Ovary (tissue), 9 donors: ENCODE measurements around the gene FXYD5. TPM values are rescaled to one million over a fixed set of nuclear protein-coding genes. Genes with fewer than 3 reads are reported as not detected.

Source experiments
- DNase-seq, 5 donors: peaks; one replicate each; pipeline ENCODE4 v3.0.0-alpha.2; 2019 to 2020
- H3K27ac ChIP-seq, 2 donors: fragments of 200-600 bp; one replicate each; pipeline versions ENCODE4 v1.5.1 to v1.8.0; 2019 to 2022
- H3K27me3 ChIP-seq: fragments of 200-600 bp; one replicate; pipeline ENCODE4 v1.8.0; 2022
- H3K36me3 ChIP-seq: fragments of 200-600 bp; sonication (generic); one replicate; pipeline ENCODE4 v1.5.1; 2019
- H3K4me1 ChIP-seq: one replicate; pipeline ENCODE4 v1.8.1; 2013; ENCODE audit warnings: mild to moderate bottlenecking, moderate library complexity; ENCODE audit not compliant: insufficient read depth
- H3K4me3 ChIP-seq: fragments of 200-600 bp; sonication (generic); one replicate; pipeline ENCODE4 v1.5.1; 2017
- H3K9me3 ChIP-seq, 2 donors: fragments of 200-600 bp in 1 of 2; sonication (generic) in 1 of 2; one replicate each; pipeline versions ENCODE4 v1.5.1 to v1.8.1; 2013 to 2019; ENCODE audit warnings: mild to moderate bottlenecking in 1 of 2, moderate library complexity in 1 of 2
- CTCF ChIP-seq, 3 donors: fragments of 450-650 bp in 2 of 3; fragments of 200-600 bp in 1 of 3; IDR thresholded peaks; one replicate each; pipeline versions ENCODE4 v1.5.1 to v1.8.0; 2016 to 2022; ENCODE audit warnings: antibody characterized with exemption in 3 of 3, mild to moderate bottlenecking in 1 of 3
- EP300 ChIP-seq: sonication (generic); formaldehyde crosslinking; IDR thresholded peaks from one replicate; pipeline ENCODE4 v1.6.1; 2017; ENCODE audit warnings: antibody characterized with exemption
- POLR2A ChIP-seq: fragments of 450-650 bp; IDR thresholded peaks from one replicate; pipeline ENCODE4 v1.6.1; 2017; ENCODE audit warnings: antibody characterized with exemption, mild to moderate bottlenecking, moderate library complexity
- WGBS, 3 donors: extraction: QIAGEN DNeasy Blood & Tissue Kit in 1 of 3; methylation state at CpG; one replicate each; pipeline versions ENCODE4 v1.1.5 to v1.1.7; 2013 to 2017; 5-methylcytosine and 5-hydroxymethylcytosine counted together
- intact Hi-C, 4 donors: fragments of 100-400 bp; cut with DNase I; formaldehyde crosslinking; loops; one replicate each; pipeline versions ENCODE4 v1.11.0 to v1.15.1; 2022 to 2023
- polyA plus RNA-seq, 2 donors: library from polyadenylated mRNA; stranded (reverse); fragments of 200-250 nt in 1 of 2; fragments of 350-450 nt in 1 of 2; fragmentation: Illumina TruSeq in 1 of 2; extraction: RNeasy Lipid Tissue Mini Kit (QIAGEN cat#74804) in 1 of 2; gene quantifications; one replicate each; pipeline ENCODE4 v1.2.3, GENCODE V29; 2013 to 2014
- small RNA-seq: library from RNA; depleted of rRNA; stranded (forward); fragments of <200 nt; gene quantifications from one replicate; pipeline ENCODE3, GENCODE V24; 2016
- total RNA-seq, 7 donors: library from RNA; depleted of rRNA in 2 of 7; stranded (reverse); fragments of >200 nt in 2 of 7; fragmentation: NEBNext Ultra II Directional in 3 of 7; extraction: Animal tissue kit (Norgen Biotek cat#: 25700) in 3 of 7; gene quantifications; one replicate each; pipeline versions ENCODE4 v1.1.0 to v1.2.4, GENCODE V29; 2016 to 2023
- donor health status: DM: no; HTN: no; CAD: no; lungs with moderate emphysema.
- donor health status: DM: no; HTN: no; CAD: no.
- donor health status: Bipolar disorder and iron deficiency.
- donor health status: DM: yes; HTN: yes; CAD: no.
- donor health status: DM: no; HTN: no; CAD: no.
- donor health status: DM: yes; HTN: yes; CAD: no.

Gene FXYD5
- total and polyA plus RNA-seq, 9 donors: 8.2 to 79.3 (median 22.7) TPM

- Histone ChIP-seq H3K36me3 (no peaks in the 10 kb centered on the region), H3K27ac (no peak overlapping the region), H3K27me3 (no peaks in the 10 kb centered on the region), H3K9me3 (no peaks in the 10 kb centered on the region), H3K4me1 (peaks cover 8% of the 10 kb centered on the region), H3K4me3 (no peak overlapping the region)
- TF ChIP-seq POLR2A (no peak), CTCF (IDR thresholded peaks at IDR 0.05) (no peak), EP300 (no peak)
- intact Hi-C loops: no loop called here
- DNase-seq: no peak
- WGBS, 3 donors: 63 to 80% (median 72%) methylated on average over 3 of the region's 3 CpGs
Observed at GRCh38 chr19:35216833-35217648, 62.5 kb downstream of the FXYD5 start.

- Histone ChIP-seq H3K36me3 (no peaks in the 10 kb centered on the region), H3K27ac (no peak overlapping the region), H3K9me3 (no peaks in the 10 kb centered on the region), H3K4me1 (peaks cover 8% of the 10 kb centered on the region), H3K27me3 (no peaks in the 10 kb centered on the region), H3K4me3 (no peak overlapping the region)
- no peak for TF ChIP-seq CTCF (IDR thresholded peaks at IDR 0.05)
- TF ChIP-seq POLR2A: no peak
- TF ChIP-seq EP300: no peak
- DNase-seq: no peak
- intact Hi-C loops: no loop called here
Observed at GRCh38 chr19:35217649-35217990, 63.1 kb downstream of the FXYD5 start.

GRCh38 chr19:35219008-35219407 lies 64.5 kb downstream of the FXYD5 start:
- Histone ChIP-seq H3K4me1 (peaks cover 5% of the 10 kb centered on the region), H3K4me3 (no peak overlapping the region), H3K36me3 (no peaks in the 10 kb centered on the region), H3K27ac (no peak overlapping the region), H3K27me3 (no peaks in the 10 kb centered on the region), H3K9me3 (peaks cover 0 to 3% of the 10 kb centered on the region in 2 donors)
- intact Hi-C loops: no loop called here
- 79 to 96% (median 91%) methylated on average over 1 of the region's 1 CpG for WGBS, 3 donors
- no peak for DNase-seq
- TF ChIP-seq CTCF (IDR thresholded peaks at IDR 0.05): no peak
- TF ChIP-seq POLR2A: no peak
- TF ChIP-seq EP300: no peak

Small RNAs within 50 kb of the gene (small RNA-seq; reads per million reads assigned to genes)
- gene AC020907.2: not detected

Other genes starting within 250 kb of the FXYD5 start
- gene ZNF30, start 227.8 kb upstream of the FXYD5 start, total RNA-seq: 1 to 10 TPM; 1.9 to 5.5 (median 2.9) TPM
- 1 to 10 TPM; 1.5 to 3.7 TPM for gene ZNF30, start 227.8 kb upstream of the FXYD5 start, polyA plus RNA-seq
- 1 to 10 TPM; 2.6 to 5.4 (median 4.5) TPM for gene ZNF792, start 190.5 kb upstream of the FXYD5 start, total RNA-seq
- gene ZNF792, start 190.5 kb upstream of the FXYD5 start, polyA plus RNA-seq: 1 to 10 TPM; 2.9 to 5.1 TPM
- 10 to 100 TPM; 58.3 to 93.7 (median 72.7) TPM for gene GRAMD1A, start 154.4 kb upstream of the FXYD5 start, total RNA-seq
- 10 to 100 TPM; 44.5 to 71.6 TPM for gene GRAMD1A, start 154.4 kb upstream of the FXYD5 start, polyA plus RNA-seq
- 10 to 100 TPM in 3 of 7 donors, 1 to 10 TPM in 3, under 1 TPM in 1; 0.83 to 13.9 (median 5.7) TPM for gene SCN1B, start 124.3 kb upstream of the FXYD5 start, total RNA-seq
- gene SCN1B, start 124.3 kb upstream of the FXYD5 start, polyA plus RNA-seq: 10 to 100 TPM in 1 of 2 donors, 1 to 10 TPM in 1; 3.6 to 10.6 TPM
- 10 to 100 TPM in 1 of 7 donors, 1 to 10 TPM in 5, under 1 TPM in 1; 0.45 to 21.1 (median 3.8) TPM for gene HPN, start 113.0 kb upstream of the FXYD5 start, total RNA-seq
- gene HPN, start 113.0 kb upstream of the FXYD5 start, polyA plus RNA-seq: under 1 TPM in 1 of 2 donors, not detected in 1; 0.42 TPM
- gene FXYD3, start 38.9 kb upstream of the FXYD5 start, total RNA-seq: 10 to 100 TPM in 1 of 7 donors, 1 to 10 TPM in 4, under 1 TPM in 1, not detected in 1; 0.25 to 33.2 (median 4.1) TPM
- under 1 TPM in 1 of 2 donors, not detected in 1; 0.23 TPM for gene FXYD3, start 38.9 kb upstream of the FXYD5 start, polyA plus RNA-seq
- 1 to 10 TPM; 1.9 to 7.5 (median 3.8) TPM for gene LGI4, start 19.7 kb upstream of the FXYD5 start, total RNA-seq
- 10 to 100 TPM; 11.9 to 13.3 TPM for gene LGI4, start 19.7 kb upstream of the FXYD5 start, polyA plus RNA-seq
- gene FXYD1, start 15.9 kb upstream of the FXYD5 start, total RNA-seq: 100 to 1,000 TPM in 3 of 7 donors, 10 to 100 TPM in 4; 26.7 to 204 (median 95.8) TPM
- gene FXYD1, start 15.9 kb upstream of the FXYD5 start, polyA plus RNA-seq: 100 to 1,000 TPM in 1 of 2 donors, 10 to 100 TPM in 1; 88.5 to 134 TPM
- 1 to 10 TPM in 3 of 7 donors, under 1 TPM in 3, not detected in 1; 0.30 to 2.8 (median 1.0) TPM for gene FXYD7, start 11.5 kb upstream of the FXYD5 start, total RNA-seq
- under 1 TPM in 1 of 2 donors, not detected in 1; 0.38 TPM for gene FXYD7, start 11.5 kb upstream of the FXYD5 start, polyA plus RNA-seq
- not detected for gene FAM187B, start 74.0 kb downstream of the FXYD5 start, total RNA-seq
- under 1 TPM in 1 of 2 donors, not detected in 1; 0.06 TPM for gene FAM187B, start 74.0 kb downstream of the FXYD5 start, polyA plus RNA-seq
- gene LSR, start 94.3 kb downstream of the FXYD5 start, total RNA-seq: 10 to 100 TPM in 4 of 7 donors, 1 to 10 TPM in 3; 7.2 to 69.8 (median 12.9) TPM
- gene LSR, start 94.3 kb downstream of the FXYD5 start, polyA plus RNA-seq: 10 to 100 TPM in 1 of 2 donors, 1 to 10 TPM in 1; 3.3 to 13.4 TPM
- gene USF2, start 114.2 kb downstream of the FXYD5 start, total RNA-seq: 100 to 1,000 TPM; 105 to 218 (median 159) TPM
- 100 to 1,000 TPM; 130 to 169 TPM for gene USF2, start 114.2 kb downstream of the FXYD5 start, polyA plus RNA-seq
- 1 to 10 TPM in 3 of 7 donors, under 1 TPM in 2, not detected in 2; 0.43 to 4.0 (median 1.3) TPM for gene HAMP, start 127.8 kb downstream of the FXYD5 start, total RNA-seq
- 1 to 10 TPM in 1 of 2 donors, not detected in 1; 1.1 TPM for gene HAMP, start 127.8 kb downstream of the FXYD5 start, polyA plus RNA-seq
- gene MAG, start 137.4 kb downstream of the FXYD5 start, total RNA-seq: 100 to 1,000 TPM in 3 of 7 donors, 10 to 100 TPM in 4; 58.0 to 146 (median 94.2) TPM
- gene MAG, start 137.4 kb downstream of the FXYD5 start, polyA plus RNA-seq: 100 to 1,000 TPM in 1 of 2 donors, 1 to 10 TPM in 1; 1.1 to 106 TPM
- 100 to 1,000 TPM in 5 of 7 donors, 10 to 100 TPM in 2; 54.2 to 264 (median 137) TPM for gene CD22, start 174.5 kb downstream of the FXYD5 start, total RNA-seq
- gene CD22, start 174.5 kb downstream of the FXYD5 start, polyA plus RNA-seq: 10 to 100 TPM; 79.4 to 94.2 TPM
- gene FFAR1, start 193.2 kb downstream of the FXYD5 start, total RNA-seq: 1 to 10 TPM in 5 of 7 donors, under 1 TPM in 2; 0.11 to 5.0 (median 1.8) TPM
- under 1 TPM; 0.32 to 0.67 TPM for gene FFAR1, start 193.2 kb downstream of the FXYD5 start, polyA plus RNA-seq
- under 1 TPM in 4 of 7 donors, not detected in 3; 0.15 to 0.43 (median 0.21) TPM for gene FFAR3, start 203.7 kb downstream of the FXYD5 start, total RNA-seq
- under 1 TPM in 1 of 2 donors, not detected in 1; 0.12 TPM for gene FFAR3, start 203.7 kb downstream of the FXYD5 start, polyA plus RNA-seq
- gene GPR42, start 216.3 kb downstream of the FXYD5 start, total RNA-seq: not detected
- gene GPR42, start 216.3 kb downstream of the FXYD5 start, polyA plus RNA-seq: not detected